Measurements from ENCODE around the gene SERINC3. TPM values are rescaled to one million over a fixed set of nuclear protein-coding genes. Genes with fewer than 3 reads are reported as not detected.

The SERINC3 gene
- polyA plus RNA-seq, 1 donor (not counting 4 experiments of a cell fraction or from before 2014, with no cell fraction given) = 118 TPM

DNA sequence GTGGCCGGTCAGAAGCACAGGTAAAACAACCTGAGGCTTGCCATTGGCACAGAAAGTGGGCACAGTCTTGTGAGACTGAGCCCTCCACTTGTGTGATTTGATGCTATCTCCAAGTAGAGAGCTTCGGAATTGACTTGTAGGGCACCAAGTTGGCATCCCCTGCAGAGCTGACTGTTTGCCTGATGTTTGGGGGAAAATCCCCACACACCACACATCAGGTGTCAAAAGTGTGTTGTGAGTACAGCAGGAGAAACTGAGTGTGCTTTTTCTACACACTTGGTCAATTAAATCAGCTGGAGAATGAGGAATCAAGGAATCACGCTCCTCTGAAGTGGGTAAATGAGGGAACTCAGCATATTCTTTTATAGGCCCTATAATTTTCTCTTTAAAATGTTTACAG lies 989 bp downstream of the SERINC3 start:
- H3K9me3 ChIP-seq (ENCODE audit: control insufficient read depth, low read depth, low read length) = no peaks in the 10 kb centered on the region
- no peaks in the 10 kb centered on the region for H3K36me3 ChIP-seq (ENCODE audit: control insufficient read depth in 2 of 2, extremely low read depth in 1 of 2, insufficient read depth in 2 of 2, low read length in 2 of 2)
- no peak for TF ChIP-seq EZH2 (IDR thresholded peaks at IDR 0.05; ENCODE audit: low read length)
- H3K27me3 ChIP-seq (ENCODE audit: control insufficient read depth, extremely low read depth, insufficient read depth, low read length) = no peaks in the 10 kb centered on the region
- peak overlapping the region; percentile 100 for H3K9ac ChIP-seq (ENCODE audit: control insufficient read depth, extremely low read depth, insufficient read depth, low read length)
- H3K79me2 ChIP-seq (ENCODE audit: control insufficient read depth, insufficient read depth, low read length) = peaks cover 57% of the 10 kb centered on the region
- no peak for FAIRE-seq
- H3K9me1 ChIP-seq (ENCODE audit: control insufficient read depth, extremely low read depth, insufficient read depth, low read length) = peaks cover 5% of the 10 kb centered on the region
- H3K4me3 ChIP-seq (ENCODE audit: control insufficient read depth in 2 of 3, extremely low read depth in 1 of 3, insufficient read depth in 2 of 3, low read depth in 1 of 3, low read length in 3 of 3) = peak overlapping the region; percentile 95 to 100 (median 97)
- DNase-seq (ENCODE audit: low read depth, low spot score) = no peak
- peaks cover 11% of the 10 kb centered on the region for H4K20me1 ChIP-seq (ENCODE audit: control insufficient read depth, extremely low read depth, insufficient read depth, low read length)
- peak overlapping the region; percentile 80 for H3K4me2 ChIP-seq (ENCODE audit: control insufficient read depth, extremely low read depth, insufficient read depth, low read depth, low read length)
- dilution Hi-C loops (cut with MboI; ENCODE audit: extremely low pct_ligation_motif_present, low sequenced_read_pairs) = no loop called here
- no peak overlapping the region for H2AFZ ChIP-seq (ENCODE audit: control insufficient read depth, low read length)
- peaks cover 20% of the 10 kb centered on the region for H3K4me1 ChIP-seq (ENCODE audit: control insufficient read depth, extremely low read depth, insufficient read depth, low read length)
- H3K27ac ChIP-seq (ENCODE audit: control insufficient read depth, insufficient read depth, low read length) = peak overlapping the region; percentile 100

DNA sequence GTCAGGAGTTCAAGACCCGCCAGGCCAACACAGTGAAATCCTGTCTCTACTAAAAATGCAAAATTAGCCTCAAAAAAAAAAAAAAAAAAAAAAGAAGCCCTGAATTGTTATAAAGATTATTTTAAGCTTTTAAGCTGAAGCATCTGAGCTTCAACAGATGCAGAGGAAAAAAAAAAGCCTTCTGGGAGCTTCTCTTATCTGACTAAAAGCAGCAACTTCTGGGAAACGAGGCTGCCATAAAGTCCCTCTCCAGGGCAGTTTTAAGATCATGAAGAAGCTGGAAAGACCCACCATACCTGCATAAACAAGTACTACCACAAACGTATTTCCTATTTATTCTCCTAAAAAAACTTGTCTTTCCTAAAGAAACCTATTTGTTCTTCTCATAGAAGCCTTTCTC lies 3.6 kb downstream of the SERINC3 start:
- no peak for FAIRE-seq
- H3K4me2 ChIP-seq (ENCODE audit: control insufficient read depth, extremely low read depth, insufficient read depth, low read depth, low read length) = no peak overlapping the region

More for the DNA sequence above, 3.6 kb downstream of the SERINC3 start:
- Histone ChIP-seq H3K4me1 (ENCODE audit: control insufficient read depth, extremely low read depth, insufficient read depth, low read length) (peaks cover 18% of the 10 kb centered on the region), H2AFZ (ENCODE audit: control insufficient read depth, low read length) (no peak overlapping the region), H3K9me3 (ENCODE audit: control insufficient read depth, low read depth, low read length) (no peaks in the 10 kb centered on the region), H3K9ac (ENCODE audit: control insufficient read depth, extremely low read depth, insufficient read depth, low read length) (no peak overlapping the region), H3K79me2 (ENCODE audit: control insufficient read depth, insufficient read depth, low read length) (peaks cover 81% of the 10 kb centered on the region), H3K9me1 (ENCODE audit: control insufficient read depth, extremely low read depth, insufficient read depth, low read length) (peaks cover 5% of the 10 kb centered on the region), H3K27me3 (ENCODE audit: control insufficient read depth, extremely low read depth, insufficient read depth, low read length) (no peaks in the 10 kb centered on the region), H4K20me1 (ENCODE audit: control insufficient read depth, extremely low read depth, insufficient read depth, low read length) (peaks cover 11% of the 10 kb centered on the region), H3K27ac (ENCODE audit: control insufficient read depth, insufficient read depth, low read length) (no peak overlapping the region), H3K4me3 (ENCODE audit: control insufficient read depth in 2 of 3, extremely low read depth in 1 of 3, insufficient read depth in 2 of 3, low read depth in 1 of 3, low read length in 3 of 3) (no peak overlapping the region), H3K36me3 (ENCODE audit: control insufficient read depth in 2 of 2, extremely low read depth in 1 of 2, insufficient read depth in 2 of 2, low read length in 2 of 2) (peaks cover 0 to 2% of the 10 kb centered on the region in 2 experiments)
- no peak for DNase-seq (ENCODE audit: low read depth, low spot score)
- TF ChIP-seq, protein P1, sequence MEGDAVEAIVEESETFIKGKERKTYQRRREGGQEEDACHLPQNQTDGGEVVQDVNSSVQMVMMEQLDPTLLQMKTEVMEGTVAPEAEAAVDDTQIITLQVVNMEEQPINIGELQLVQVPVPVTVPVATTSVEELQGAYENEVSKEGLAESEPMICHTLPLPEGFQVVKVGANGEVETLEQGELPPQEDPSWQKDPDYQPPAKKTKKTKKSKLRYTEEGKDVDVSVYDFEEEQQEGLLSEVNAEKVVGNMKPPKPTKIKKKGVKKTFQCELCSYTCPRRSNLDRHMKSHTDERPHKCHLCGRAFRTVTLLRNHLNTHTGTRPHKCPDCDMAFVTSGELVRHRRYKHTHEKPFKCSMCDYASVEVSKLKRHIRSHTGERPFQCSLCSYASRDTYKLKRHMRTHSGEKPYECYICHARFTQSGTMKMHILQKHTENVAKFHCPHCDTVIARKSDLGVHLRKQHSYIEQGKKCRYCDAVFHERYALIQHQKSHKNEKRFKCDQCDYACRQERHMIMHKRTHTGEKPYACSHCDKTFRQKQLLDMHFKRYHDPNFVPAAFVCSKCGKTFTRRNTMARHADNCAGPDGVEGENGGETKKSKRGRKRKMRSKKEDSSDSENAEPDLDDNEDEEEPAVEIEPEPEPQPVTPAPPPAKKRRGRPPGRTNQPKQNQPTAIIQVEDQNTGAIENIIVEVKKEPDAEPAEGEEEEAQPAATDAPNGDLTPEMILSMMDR (optimal IDR thresholded peaks at IDR 0.05 in 1 of 3, IDR thresholded peaks at IDR 0.05 in 1 of 3, conservative IDR thresholded peaks at IDR 0.05 in 1 of 3; ENCODE audit: extremely low read depth in 1 of 3, insufficient read depth in 2 of 3, low read length in 3 of 3) = no peak
- no peak for TF ChIP-seq EZH2 (IDR thresholded peaks at IDR 0.05; ENCODE audit: low read length)
- dilution Hi-C loops (cut with MboI; ENCODE audit: extremely low pct_ligation_motif_present, low sequenced_read_pairs) = no loop called here
